GM10248 (cell line): ENCODE results near the gene MAP4K1.
A peak's percentile ranks its signal among the peaks of the same experiment; 100 is the strongest.
"Not testable (repeated sequence)": the region's sequence is repeated elsewhere in the genome, so short reads cannot be mapped to it uniquely, and the experiment has no call there.

ENCODE experiments used
- CTCF ChIA-PET: fragments of 300-600 bp; sonication (Branson Sonifier 250); formaldehyde crosslinking; extraction: SDS; loops from one replicate; lab custom pipeline; 2021; ENCODE audit warnings: antibody characterized with exemption; lab: Yijun Ruan, JAX
- POLR2A ChIA-PET: fragments of 350-650 bp; sonication (Branson Sonifier 250); formaldehyde crosslinking; extraction: SDS; loops from one replicate; lab custom pipeline; 2020; ENCODE audit warnings: antibody characterized with exemption; lab: Yijun Ruan, JAX
- DNase-seq: peaks from one replicate; pipeline ENCODE4 v3.0.0; 2012; ENCODE audit errors: extremely low spot score
- TF ChIP-seq, protein P1 (sequence below): IDR thresholded peaks from 2 replicates; pipeline ENCODE4 v1.5.1; 2012; ENCODE audit warnings: mild to moderate bottlenecking, low read depth; ENCODE audit errors: extremely low read depth, missing control alignments, control extremely low read depth

Gene MAP4K1

DNA sequence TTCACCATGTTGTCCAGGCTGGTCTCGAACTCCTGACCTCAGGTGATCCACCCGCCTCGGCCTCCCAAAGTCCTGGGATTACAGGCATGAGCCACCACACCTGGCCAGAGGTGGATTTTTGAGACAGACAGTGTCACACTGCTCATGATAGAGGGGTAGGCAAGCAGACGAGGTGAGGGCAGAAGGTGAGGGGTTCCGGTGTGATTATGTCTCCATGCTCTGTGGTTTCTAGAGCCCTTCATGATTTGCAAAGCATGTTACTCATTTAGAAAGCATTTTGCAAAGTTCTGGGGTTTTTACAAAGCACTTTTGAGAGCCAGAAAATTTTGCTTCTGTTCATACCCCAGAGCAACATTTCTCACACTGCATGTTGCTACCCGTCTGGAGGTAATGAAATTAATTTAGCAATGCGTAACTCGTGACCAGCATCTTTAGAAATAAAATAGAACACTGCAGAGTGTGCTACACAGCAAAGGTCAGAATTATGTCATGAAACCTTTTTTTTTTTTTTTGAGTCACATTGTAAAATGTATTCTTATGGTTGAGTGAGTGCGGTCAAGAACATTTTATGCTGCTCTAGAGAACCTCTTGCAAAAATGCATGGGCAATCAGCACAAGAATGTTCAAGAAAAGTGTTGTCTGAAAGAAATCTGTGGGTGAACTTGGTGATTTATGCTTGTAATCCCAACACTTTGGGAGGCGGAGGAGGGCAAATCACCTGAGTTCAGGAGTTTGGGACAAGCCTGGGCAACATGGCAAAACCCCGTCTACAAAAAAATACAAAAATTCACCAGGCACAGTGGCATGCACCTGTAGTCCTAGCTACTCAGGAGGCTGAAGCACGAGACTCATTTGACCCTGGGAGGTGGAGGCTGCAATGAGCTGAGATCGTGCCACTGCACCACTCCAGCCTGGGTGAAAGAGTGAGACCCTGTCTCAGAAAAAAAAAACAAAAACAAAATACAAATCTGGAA, 58.0 kb downstream of the MAP4K1 start:
- CTCF ChIA-PET: no interaction called here
- POLR2A ChIA-PET: no interaction called here
- TF ChIP-seq, protein P1, sequence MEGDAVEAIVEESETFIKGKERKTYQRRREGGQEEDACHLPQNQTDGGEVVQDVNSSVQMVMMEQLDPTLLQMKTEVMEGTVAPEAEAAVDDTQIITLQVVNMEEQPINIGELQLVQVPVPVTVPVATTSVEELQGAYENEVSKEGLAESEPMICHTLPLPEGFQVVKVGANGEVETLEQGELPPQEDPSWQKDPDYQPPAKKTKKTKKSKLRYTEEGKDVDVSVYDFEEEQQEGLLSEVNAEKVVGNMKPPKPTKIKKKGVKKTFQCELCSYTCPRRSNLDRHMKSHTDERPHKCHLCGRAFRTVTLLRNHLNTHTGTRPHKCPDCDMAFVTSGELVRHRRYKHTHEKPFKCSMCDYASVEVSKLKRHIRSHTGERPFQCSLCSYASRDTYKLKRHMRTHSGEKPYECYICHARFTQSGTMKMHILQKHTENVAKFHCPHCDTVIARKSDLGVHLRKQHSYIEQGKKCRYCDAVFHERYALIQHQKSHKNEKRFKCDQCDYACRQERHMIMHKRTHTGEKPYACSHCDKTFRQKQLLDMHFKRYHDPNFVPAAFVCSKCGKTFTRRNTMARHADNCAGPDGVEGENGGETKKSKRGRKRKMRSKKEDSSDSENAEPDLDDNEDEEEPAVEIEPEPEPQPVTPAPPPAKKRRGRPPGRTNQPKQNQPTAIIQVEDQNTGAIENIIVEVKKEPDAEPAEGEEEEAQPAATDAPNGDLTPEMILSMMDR: no peak
- peak; percentile 67 for DNase-seq

DNA sequence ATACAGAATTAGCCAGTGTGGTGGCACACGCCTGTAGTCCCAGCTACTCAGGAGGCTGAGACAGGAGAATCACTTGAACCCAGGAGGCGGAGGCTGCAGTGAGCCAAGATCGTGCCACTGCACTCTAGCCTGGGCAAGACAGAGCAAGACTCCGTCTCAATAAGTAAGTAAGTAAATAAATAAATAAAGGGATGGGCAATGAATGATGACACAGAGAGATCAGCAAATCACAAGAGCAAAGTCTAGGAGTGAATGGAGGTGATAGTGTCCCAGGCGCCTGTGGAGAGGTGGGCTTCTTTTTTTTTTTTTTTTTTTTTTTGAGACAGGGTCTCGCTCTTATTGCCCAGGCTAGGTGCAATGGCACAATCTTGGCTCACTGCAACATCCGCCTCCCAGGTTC, 58.8 kb downstream of the MAP4K1 start:
- CTCF ChIA-PET: interaction anchor here (2.1 kb wide), 1 partner anchor 75 kb away, joined by 6 read pairs; no protein-coding TSS in a partner anchor
- DNase-seq: not testable (repeated sequence)

DNA sequence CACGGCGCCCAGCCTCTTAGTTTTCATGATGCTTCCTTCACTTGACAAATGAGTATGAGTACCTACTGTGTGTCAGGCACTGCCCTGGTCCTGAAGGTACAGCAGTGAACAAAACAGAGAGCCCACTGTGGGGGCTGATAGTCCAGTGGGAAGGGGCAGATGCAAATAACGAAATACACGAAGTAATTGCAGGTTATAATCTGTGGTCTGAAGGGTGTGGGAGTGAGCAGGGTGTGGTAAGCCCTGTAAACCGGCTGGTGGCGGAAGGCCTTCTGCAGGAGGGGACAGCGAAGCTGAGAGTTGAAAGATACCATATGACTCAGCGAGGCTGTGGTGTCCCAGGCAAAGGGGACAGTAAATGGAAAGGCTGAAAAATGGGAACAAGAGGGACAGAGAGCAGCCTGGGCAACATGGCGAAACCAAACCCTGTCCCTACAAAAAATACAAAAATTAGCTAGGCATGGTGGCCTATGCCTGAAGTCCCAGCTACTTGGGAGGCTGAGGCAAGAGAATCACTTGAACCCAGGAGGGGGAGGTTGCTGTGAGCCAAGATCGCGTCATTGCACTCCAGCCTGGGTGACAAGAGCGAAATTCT, 60.5 kb downstream of the MAP4K1 start:
- POLR2A ChIA-PET: interaction anchor here (0.5 to 0.7 kb wide), 2 partner anchors 53 to 60 kb away, joined by 3 to 4 read pairs; partner anchors contain the start of gene MAP4K1
- TF ChIP-seq, protein P1: peak; percentile 41
- CTCF ChIA-PET: interaction anchor here (0.6 to 2.1 kb wide), 10 partner anchors 11 to 374 kb away, joined by 3 to 6 read pairs (median 4); partner anchors contain the start of genes EIF3K, FAM98C, MRPS12 and SARS2
- DNase-seq: peak; percentile 65

More for the DNA sequence above, 58.8 kb downstream of the MAP4K1 start:
- POLR2A ChIA-PET: not testable (repeated sequence)

DNA sequence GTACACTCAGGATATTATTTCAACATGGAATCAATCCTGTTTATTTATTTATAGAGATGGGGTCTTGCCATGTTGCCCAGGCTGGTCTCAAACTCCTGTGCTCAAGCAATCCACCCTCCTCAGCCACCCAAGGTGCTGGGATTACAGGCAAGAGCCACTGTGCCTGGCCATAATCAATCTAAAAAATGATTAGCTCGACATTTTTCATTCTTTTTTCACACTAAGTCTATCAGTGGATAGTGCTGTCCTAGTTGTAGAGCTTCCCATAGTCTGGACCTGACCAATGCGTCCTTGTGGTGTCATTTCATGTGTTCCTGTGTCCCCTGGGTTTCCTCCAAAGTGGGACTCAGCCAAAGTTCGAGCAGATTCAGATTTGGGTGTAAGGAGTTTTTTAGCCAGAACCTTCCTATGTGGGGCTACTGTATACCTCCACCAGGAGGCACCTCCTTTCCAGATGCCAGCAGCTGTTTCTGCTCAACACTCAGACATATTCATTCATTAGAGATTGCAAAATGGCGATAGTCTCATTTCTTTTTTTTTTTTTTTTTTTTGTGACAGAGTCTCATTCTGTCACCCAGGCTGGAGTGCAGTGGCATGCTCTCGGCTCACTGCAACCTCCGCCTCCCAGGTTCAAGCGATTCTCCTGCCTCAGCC, 61.1 kb downstream of the MAP4K1 start:
- POLR2A ChIA-PET: interaction anchor here (0.5 to 0.7 kb wide), 3 partner anchors 54 to 1598 kb away, joined by 3 to 4 read pairs (median 4); partner anchors contain the start of gene MAP4K1
- CTCF ChIA-PET: interaction anchor here (0.7 to 2.1 kb wide), 9 partner anchors 12 to 322 kb away, joined by 3 to 6 read pairs (median 3); partner anchors contain the start of genes EIF3K and FAM98C
- no peak for DNase-seq

DNA sequence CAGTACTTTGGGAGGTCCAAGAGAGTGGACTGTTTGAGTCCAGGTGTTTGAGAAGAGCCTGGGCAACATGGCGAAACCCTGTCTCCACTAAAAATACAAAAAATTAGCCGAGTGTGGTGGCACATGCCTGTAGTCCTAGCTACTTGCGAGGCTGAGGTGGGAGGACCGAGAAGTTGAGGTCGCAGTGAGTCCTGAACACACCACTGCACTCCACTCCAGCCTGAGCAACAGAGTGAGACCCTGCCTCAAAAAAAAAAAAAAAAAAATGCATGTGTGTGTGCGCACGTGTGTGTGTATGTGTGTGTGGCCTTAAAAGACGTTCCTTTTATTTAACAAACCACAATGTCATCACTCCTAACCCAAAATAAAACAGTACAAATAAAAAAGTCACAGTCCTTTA, 62.6 kb downstream of the MAP4K1 start:
- TF ChIP-seq, protein P1: no peak

More for the DNA sequence above, 61.1 kb downstream of the MAP4K1 start:
- TF ChIP-seq, protein P1: peak; percentile 22

GRCh38 chr19:38554676-38555141, 63.0 kb downstream of the MAP4K1 start:
- TF ChIP-seq, protein P1: no peak
- no peak for DNase-seq
- CTCF ChIA-PET: interaction anchor here (1.6 kb wide), 1 partner anchor 82 kb away, joined by 3 read pairs; no protein-coding TSS in a partner anchor
- POLR2A ChIA-PET: no interaction called here

More for the DNA sequence above, 62.6 kb downstream of the MAP4K1 start:
- no peak for DNase-seq
- CTCF ChIA-PET: interaction anchor here (1.6 kb wide), 1 partner anchor 82 kb away, joined by 3 read pairs; no protein-coding TSS in a partner anchor
- POLR2A ChIA-PET: no interaction called here

DNA sequence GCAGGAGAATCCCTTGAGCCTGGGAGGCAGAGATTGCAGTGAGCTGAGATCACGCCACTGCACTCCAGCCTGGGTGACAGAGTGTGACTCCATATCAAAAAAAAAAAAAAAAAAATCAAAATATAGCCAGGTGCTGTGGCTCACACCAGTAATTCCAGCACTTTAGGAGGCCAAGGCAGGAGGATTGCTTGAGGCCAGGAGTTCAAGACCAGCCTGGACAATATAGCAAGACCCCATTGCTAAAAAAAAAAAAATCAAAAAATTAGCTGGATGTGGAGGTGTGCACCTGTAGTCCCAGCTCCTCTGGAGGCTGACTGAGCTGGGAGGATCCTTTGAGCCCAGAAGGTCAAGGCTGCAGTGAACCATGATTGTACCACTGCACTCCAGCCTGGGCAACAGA, 64.5 kb downstream of the MAP4K1 start:
- CTCF ChIA-PET: interaction anchor here (1.0 to 2.7 kb wide), 3 partner anchors 81 to 151 kb away, joined by 3 to 11 read pairs (median 5); partner anchors contain the start of gene FAM98C
- POLR2A ChIA-PET, DNase-seq: not testable (repeated sequence)
